ENCODE data around the gene CDHR3.
"Not testable (repeated sequence)": the region's sequence is repeated elsewhere in the genome, so short reads cannot be mapped to it uniquely, and the experiment has no call there.

CDHR3 gene

DNA sequence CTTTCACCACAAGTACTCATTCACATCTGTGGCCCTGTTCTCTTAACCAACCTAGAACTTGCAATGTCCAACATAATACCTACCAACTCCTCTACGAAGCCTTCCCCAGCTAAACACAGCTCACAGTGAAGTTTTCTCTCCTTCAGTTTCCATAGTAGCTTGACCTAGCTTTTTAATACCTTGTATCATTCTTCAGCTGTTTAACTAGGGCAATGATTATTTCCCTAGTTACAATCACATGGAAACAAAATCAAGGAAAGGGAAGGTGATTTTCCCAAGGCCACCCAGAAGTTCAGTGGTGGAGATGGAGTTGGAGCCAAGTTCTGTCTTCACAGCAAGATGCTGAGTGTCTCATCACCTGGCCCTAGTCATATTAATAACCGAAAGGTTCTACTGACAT is 16.3 kb downstream of the CDHR3 start:
- no peaks in the 10 kb centered on the region for H3K36me3 ChIP-seq (ENCODE audit: insufficient read depth, low read length)
- H3F3A ChIP-seq (ENCODE audit: low read depth) = no peaks in the 10 kb centered on the region
- no peaks in the 10 kb centered on the region for H3K9me3 ChIP-seq (ENCODE audit: insufficient read depth, low read depth, low read length)
- no peaks in the 10 kb centered on the region for H3K27me3 ChIP-seq (ENCODE audit: insufficient read depth, low read length, poor library complexity, severe bottlenecking)
- no peaks in the 10 kb centered on the region for H3K9me2 ChIP-seq (replicated peaks; ENCODE audit: low read depth, low read length)
- TF ChIP-seq, protein P1, sequence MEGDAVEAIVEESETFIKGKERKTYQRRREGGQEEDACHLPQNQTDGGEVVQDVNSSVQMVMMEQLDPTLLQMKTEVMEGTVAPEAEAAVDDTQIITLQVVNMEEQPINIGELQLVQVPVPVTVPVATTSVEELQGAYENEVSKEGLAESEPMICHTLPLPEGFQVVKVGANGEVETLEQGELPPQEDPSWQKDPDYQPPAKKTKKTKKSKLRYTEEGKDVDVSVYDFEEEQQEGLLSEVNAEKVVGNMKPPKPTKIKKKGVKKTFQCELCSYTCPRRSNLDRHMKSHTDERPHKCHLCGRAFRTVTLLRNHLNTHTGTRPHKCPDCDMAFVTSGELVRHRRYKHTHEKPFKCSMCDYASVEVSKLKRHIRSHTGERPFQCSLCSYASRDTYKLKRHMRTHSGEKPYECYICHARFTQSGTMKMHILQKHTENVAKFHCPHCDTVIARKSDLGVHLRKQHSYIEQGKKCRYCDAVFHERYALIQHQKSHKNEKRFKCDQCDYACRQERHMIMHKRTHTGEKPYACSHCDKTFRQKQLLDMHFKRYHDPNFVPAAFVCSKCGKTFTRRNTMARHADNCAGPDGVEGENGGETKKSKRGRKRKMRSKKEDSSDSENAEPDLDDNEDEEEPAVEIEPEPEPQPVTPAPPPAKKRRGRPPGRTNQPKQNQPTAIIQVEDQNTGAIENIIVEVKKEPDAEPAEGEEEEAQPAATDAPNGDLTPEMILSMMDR (conservative IDR thresholded peaks at IDR 0.05; ENCODE audit: low read length) = no peak
- TF ChIP-seq EZH2phosphoT487 (IDR thresholded peaks at IDR 0.05; ENCODE audit: borderline replicate concordance) = no peak
- H3K79me2 ChIP-seq (ENCODE audit: insufficient read depth, low read length) = no peaks in the 10 kb centered on the region
- no peaks in the 10 kb centered on the region for H3K4me1 ChIP-seq (ENCODE audit: insufficient read depth, low read length, poor library complexity, severe bottlenecking)
- no peak overlapping the region for H3K4me3 ChIP-seq (ENCODE audit: low read length, poor library complexity, severe bottlenecking)
- no peak overlapping the region for H3K9ac ChIP-seq (ENCODE audit: low read depth, low read length, poor library complexity, severe bottlenecking)
- H2AFZ ChIP-seq (ENCODE audit: low read length) = no peak overlapping the region
- H3K4me2 ChIP-seq (ENCODE audit: low read depth, low read length, poor library complexity, severe bottlenecking) = no peak overlapping the region
- no peaks in the 10 kb centered on the region for H4K20me1 ChIP-seq (ENCODE audit: insufficient read depth, low read length, poor library complexity, severe bottlenecking)

DNA sequence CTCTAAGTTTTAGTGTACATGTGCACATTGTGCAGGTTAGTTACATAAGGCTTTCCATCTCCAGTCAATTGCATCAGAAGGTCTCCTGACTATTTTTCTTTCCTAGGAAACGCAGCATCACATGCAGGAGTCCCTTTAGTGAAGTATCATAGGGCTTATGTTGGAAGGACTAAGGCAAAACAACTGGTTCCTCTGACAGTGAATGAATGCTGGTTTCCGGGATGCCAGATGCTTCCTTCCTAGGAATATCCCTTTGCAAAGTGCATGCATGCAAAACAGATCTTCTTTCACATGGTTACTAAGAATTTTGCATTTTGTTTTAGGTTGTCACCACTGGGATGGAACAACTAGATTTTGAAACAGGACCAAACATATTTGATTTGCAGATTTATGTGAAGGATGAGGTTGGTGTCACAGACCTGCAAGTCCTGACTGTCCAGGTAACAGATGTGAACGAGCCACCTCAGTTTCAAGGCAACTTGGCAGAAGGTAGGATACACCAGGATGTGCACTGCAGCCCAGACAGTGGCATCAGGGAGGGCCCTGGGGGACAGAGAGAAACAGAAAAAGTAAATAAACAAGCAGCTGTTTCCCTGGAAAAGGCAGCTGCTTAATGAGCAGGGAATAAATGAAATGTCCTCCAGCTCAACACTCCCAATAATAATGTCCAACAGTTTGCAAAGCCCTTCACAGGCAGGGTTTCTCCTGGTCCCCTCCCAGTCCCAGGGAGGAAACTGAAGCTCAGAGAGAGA is 17.8 kb downstream of the CDHR3 start:
- Histone ChIP-seq H3K4me1 (ENCODE audit: insufficient read depth, low read length, poor library complexity, severe bottlenecking) (no peaks in the 10 kb centered on the region), H3K79me2 (ENCODE audit: insufficient read depth, low read length) (no peaks in the 10 kb centered on the region), H3K9me3 (ENCODE audit: insufficient read depth, low read depth, low read length) (no peaks in the 10 kb centered on the region), H3K9ac (ENCODE audit: low read depth, low read length, poor library complexity, severe bottlenecking) (no peak overlapping the region), H3K36me3 (ENCODE audit: insufficient read depth, low read length) (no peaks in the 10 kb centered on the region), H3K9me2 (replicated peaks; ENCODE audit: low read depth, low read length) (no peaks in the 10 kb centered on the region), H3K27me3 (ENCODE audit: insufficient read depth, low read length, poor library complexity, severe bottlenecking) (no peaks in the 10 kb centered on the region), H3K4me3 (ENCODE audit: low read length, poor library complexity, severe bottlenecking) (no peak overlapping the region), H4K20me1 (ENCODE audit: insufficient read depth, low read length, poor library complexity, severe bottlenecking) (no peaks in the 10 kb centered on the region), H3K4me2 (ENCODE audit: low read depth, low read length, poor library complexity, severe bottlenecking) (no peak overlapping the region), H3F3A (ENCODE audit: low read depth) (no peaks in the 10 kb centered on the region), H2AFZ (ENCODE audit: low read length) (no peak overlapping the region)
- TF ChIP-seq, protein P1 (conservative IDR thresholded peaks at IDR 0.05; ENCODE audit: low read length) = no peak
- no peak for TF ChIP-seq EZH2phosphoT487 (IDR thresholded peaks at IDR 0.05; ENCODE audit: borderline replicate concordance)

DNA sequence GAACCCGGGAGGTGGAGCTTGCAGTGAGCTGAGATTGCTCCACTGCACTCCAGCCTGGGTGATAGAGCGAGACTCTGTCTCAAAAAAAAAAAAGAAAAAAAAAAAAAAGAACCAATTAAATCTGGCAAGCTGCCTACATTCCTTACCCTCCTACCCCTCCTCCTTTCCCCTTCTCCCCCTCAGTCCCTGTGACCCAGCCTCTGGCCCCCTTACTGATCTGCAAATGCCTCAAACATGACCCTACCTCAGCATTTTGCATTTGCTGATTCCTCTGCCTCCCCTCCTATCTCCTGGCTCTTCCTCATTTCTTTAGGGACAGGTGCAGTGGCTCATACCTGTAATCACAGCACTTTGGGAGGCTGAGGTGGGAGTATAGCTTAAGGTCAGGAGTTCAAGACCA is 19.3 kb downstream of the CDHR3 start:
- Histone ChIP-seq H3F3A (ENCODE audit: low read depth) (no peaks in the 10 kb centered on the region), H3K4me1 (ENCODE audit: insufficient read depth, low read length, poor library complexity, severe bottlenecking) (no peaks in the 10 kb centered on the region), H3K27me3 (ENCODE audit: insufficient read depth, low read length, poor library complexity, severe bottlenecking) (no peaks in the 10 kb centered on the region), H3K9me2 (replicated peaks; ENCODE audit: low read depth, low read length) (no peaks in the 10 kb centered on the region), H3K4me3 (ENCODE audit: low read length, poor library complexity, severe bottlenecking) (no peak overlapping the region), H3K79me2 (ENCODE audit: insufficient read depth, low read length) (no peaks in the 10 kb centered on the region), H3K9ac (ENCODE audit: low read depth, low read length, poor library complexity, severe bottlenecking) (no peak overlapping the region), H3K4me2 (ENCODE audit: low read depth, low read length, poor library complexity, severe bottlenecking) (no peak overlapping the region), H3K36me3 (ENCODE audit: insufficient read depth, low read length) (no peaks in the 10 kb centered on the region), H3K9me3 (ENCODE audit: insufficient read depth, low read depth, low read length) (no peaks in the 10 kb centered on the region), H2AFZ (ENCODE audit: low read length) (no peak overlapping the region), H4K20me1 (ENCODE audit: insufficient read depth, low read length, poor library complexity, severe bottlenecking) (no peaks in the 10 kb centered on the region)
- TF ChIP-seq, protein P1 (conservative IDR thresholded peaks at IDR 0.05; ENCODE audit: low read length) = no peak

DNA sequence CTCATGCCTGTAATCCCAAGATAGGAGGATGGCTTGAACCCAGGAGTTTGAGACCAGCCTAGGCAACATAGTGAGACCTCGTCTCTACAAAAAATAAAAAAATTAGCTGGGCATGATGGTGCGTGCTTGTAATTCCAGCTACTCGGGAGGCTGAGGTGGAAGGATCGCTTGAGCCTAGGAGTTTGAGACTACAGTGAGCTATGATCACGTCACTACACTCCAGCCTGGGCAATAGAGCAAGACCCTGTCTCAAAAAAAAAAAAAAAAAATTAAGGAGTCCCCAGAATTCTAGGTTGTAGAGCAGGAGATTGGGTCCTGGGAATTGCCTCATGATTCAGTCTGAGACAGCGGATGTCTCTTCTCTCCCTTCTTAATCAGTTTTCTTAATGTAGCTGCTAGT is 21.7 kb downstream of the CDHR3 start:
- not testable (repeated sequence) for H3K9me3 ChIP-seq (ENCODE audit: insufficient read depth, low read depth, low read length); H3K4me3 ChIP-seq (ENCODE audit: low read length, poor library complexity, severe bottlenecking); H3K4me2 ChIP-seq (ENCODE audit: low read depth, low read length, poor library complexity, severe bottlenecking); H4K20me1 ChIP-seq (ENCODE audit: insufficient read depth, low read length, poor library complexity, severe bottlenecking); H3K9ac ChIP-seq (ENCODE audit: low read depth, low read length, poor library complexity, severe bottlenecking); H3F3A ChIP-seq (ENCODE audit: low read depth); H3K27me3 ChIP-seq (ENCODE audit: insufficient read depth, low read length, poor library complexity, severe bottlenecking); H3K36me3 ChIP-seq (ENCODE audit: insufficient read depth, low read length); H3K79me2 ChIP-seq (ENCODE audit: insufficient read depth, low read length); H3K4me1 ChIP-seq (ENCODE audit: insufficient read depth, low read length, poor library complexity, severe bottlenecking); H2AFZ ChIP-seq (ENCODE audit: low read length); H3K9me2 ChIP-seq (replicated peaks; ENCODE audit: low read depth, low read length)

All from Loucy (cell line).